GM12892 (cell line): Measurements from ENCODE around the gene TBC1D9B.

ENCODE experiments used
- DNase-seq: peaks from one replicate; pipeline ENCODE4 v3.0.0; 2011; ENCODE audit not compliant: insufficient read length
- FAIRE-seq: peaks from 2 replicates; lab custom pipeline; 2011; peaks lifted over from hg19 to GRCh38; lab: Jason Lieb, UNC
- POLR2A ChIP-seq: IDR thresholded peaks from 2 replicates; pipeline ENCODE4 v1.6.1; 2011; ENCODE audit warnings: low read depth, low read length, control low read depth
- POLR2AphosphoS5 ChIP-seq: IDR thresholded peaks from 2 replicates; pipeline ENCODE4 v1.6.1; 2011; ENCODE audit warnings: low read depth, low read length, control low read depth
- TAF1 ChIP-seq: IDR thresholded peaks from 2 replicates; pipeline ENCODE4 v1.6.1; 2011; ENCODE audit warnings: low read depth, mild to moderate bottlenecking, control low read depth, low read length, borderline replicate concordance

Gene TBC1D9B

GRCh38 chr5:179906294-179906794 lies 1.4 kb downstream of the TBC1D9B start:
- TF ChIP-seq POLR2AphosphoS5 (no peak), TAF1 (no peak), POLR2A (no peak)
- no peak for DNase-seq

GRCh38 chr5:179905161-179905560 lies 2.5 kb downstream of the TBC1D9B start:
- DNase-seq (no peak), FAIRE-seq (no peak)
- TF ChIP-seq POLR2AphosphoS5 (no peak), TAF1 (no peak), POLR2A (no peak)

More at GRCh38 chr5:179906294-179906794, 1.4 kb downstream of the TBC1D9B start:
- no peak for FAIRE-seq

- no peak for FAIRE-seq
- DNase-seq: no peak
Observed at GRCh38 chr5:179904463-179905160, 3.1 kb downstream of the TBC1D9B start.

GRCh38 chr5:179902763-179903158 lies 4.9 kb downstream of the TBC1D9B start:
- TF ChIP-seq POLR2A: no peak
- TF ChIP-seq POLR2AphosphoS5: no peak
- TF ChIP-seq TAF1: no peak
- DNase-seq (no peak), FAIRE-seq (no peak)

More at GRCh38 chr5:179904463-179905160, 3.1 kb downstream of the TBC1D9B start:
- TF ChIP-seq POLR2AphosphoS5 (no peak), POLR2A (no peak), TAF1 (no peak)

- DNase-seq (no peak), FAIRE-seq (no peak)
- no peak for TF ChIP-seq POLR2A
- no peak for TF ChIP-seq POLR2AphosphoS5
- no peak for TF ChIP-seq TAF1
Observed at GRCh38 chr5:179901915-179902762, 5.6 kb downstream of the TBC1D9B start.

GRCh38 chr5:179901462-179901861 lies 6.2 kb downstream of the TBC1D9B start:
- DNase-seq: no peak
- no peak for FAIRE-seq
- no peak for TF ChIP-seq POLR2A

GRCh38 chr5:179900711-179901110 lies 7.0 kb downstream of the TBC1D9B start:
- no peak for TF ChIP-seq POLR2A
- TF ChIP-seq TAF1: no peak
- TF ChIP-seq POLR2AphosphoS5: no peak
- no peak for FAIRE-seq
- DNase-seq: no peak

- FAIRE-seq (no peak), DNase-seq (no peak)
- TF ChIP-seq TAF1 (no peak), POLR2AphosphoS5 (no peak), POLR2A (no peak)
Observed at GRCh38 chr5:179900206-179900605, 7.5 kb downstream of the TBC1D9B start.

GRCh38 chr5:179895861-179896260 lies 11.8 kb downstream of the TBC1D9B start:
- no peak for TF ChIP-seq TAF1
- no peak for TF ChIP-seq POLR2AphosphoS5
- no peak for TF ChIP-seq POLR2A
- FAIRE-seq (no peak), DNase-seq (no peak)

GRCh38 chr5:179893958-179894895 lies 13.5 kb downstream of the TBC1D9B start:
- DNase-seq: no peak
- no peak for FAIRE-seq
- TF ChIP-seq POLR2A: no peak
- no peak for TF ChIP-seq TAF1
- TF ChIP-seq POLR2AphosphoS5: no peak
